GM23248 (cell line): Measurements from ENCODE around the gene FAF2. TPM values are rescaled to one million over a fixed set of nuclear protein-coding genes. Genes with fewer than 3 reads are reported as not detected.

Source experiments
- DNase-seq: peaks from one replicate; pipeline ENCODE4 v3.0.0-alpha.2; 2015
- H2AFZ ChIP-seq: fragments of 200-600 bp; sonication (generic); 2 replicates; pipeline ENCODE4 v1.6.1; 2016; ENCODE audit warnings: antibody characterized with exemption
- H3F3A ChIP-seq: fragments of 200-600 bp; sonication (generic); 2 replicates; pipeline ENCODE4 v1.6.1; 2016; ENCODE audit warnings: mild to moderate bottlenecking, antibody characterized with exemption, mixed run types; ENCODE audit not compliant: insufficient read depth
- H3K27ac ChIP-seq: fragments of 200-600 bp; sonication (generic); 2 replicates; pipeline ENCODE4 v1.5.1; 2016; ENCODE audit warnings: mild to moderate bottlenecking
- H3K27me3 ChIP-seq: fragments of 200-600 bp; sonication (generic); replicated peaks from 2 replicates; pipeline ENCODE4 v1.6.1; 2016; ENCODE audit warnings: mild to moderate bottlenecking; ENCODE audit not compliant: insufficient read depth
- H3K36me3 ChIP-seq: fragments of 200-600 bp; sonication (generic); 2 replicates; pipeline ENCODE4 v1.6.1; 2016; ENCODE audit warnings: low read depth, mild to moderate bottlenecking
- H3K4me1 ChIP-seq: fragments of 200-600 bp; sonication (generic); 2 replicates; pipeline ENCODE4 v1.6.1; 2016; ENCODE audit warnings: mild to moderate bottlenecking; ENCODE audit not compliant: insufficient read depth
- H3K4me2 ChIP-seq: fragments of 200-600 bp; sonication (generic); one replicate; pipeline ENCODE4 v1.6.1; 2016; ENCODE audit warnings: mild to moderate bottlenecking; ENCODE audit not compliant: unreplicated experiment
- H3K4me3 ChIP-seq: fragments of 200-600 bp; sonication (generic); 2 replicates; pipeline ENCODE4 v1.5.1; 2016; ENCODE audit warnings: mild to moderate bottlenecking
- H3K79me2 ChIP-seq: fragments of 200-600 bp; sonication (generic); 2 replicates; pipeline ENCODE4 v1.6.1; 2016; ENCODE audit warnings: mild to moderate bottlenecking; ENCODE audit not compliant: insufficient read depth
- H3K9ac ChIP-seq: fragments of 200-600 bp; sonication (generic); 2 replicates; pipeline ENCODE4 v1.6.1; 2016; ENCODE audit warnings: mild to moderate bottlenecking
- H3K9me2 ChIP-seq: fragments of 200-600 bp; sonication (generic); 2 replicates; pipeline ENCODE4 v1.6.1; 2016; ENCODE audit warnings: mixed run types, mild to moderate bottlenecking, moderate library complexity; ENCODE audit not compliant: insufficient read depth
- H3K9me3 ChIP-seq: fragments of 200-600 bp; sonication (generic); one replicate; pipeline ENCODE4 v1.6.1; 2017; ENCODE audit warnings: low read depth
- H4K20me1 ChIP-seq: fragments of 200-600 bp; sonication (generic); 2 replicates; pipeline ENCODE4 v1.6.0; 2016; ENCODE audit not compliant: insufficient read depth
- EZH2 ChIP-seq: fragments of 200-600 bp; sonication (generic); IDR thresholded peaks from 2 replicates; pipeline ENCODE4 v1.6.1; 2018; ENCODE audit warnings: antibody characterized with exemption, mild to moderate bottlenecking; ENCODE audit not compliant: insufficient read depth, poor library complexity, severe bottlenecking
- EZH2phosphoT487 ChIP-seq: fragments of 200-600 bp; sonication (generic); IDR thresholded peaks from 2 replicates; pipeline ENCODE4 v1.6.1; 2018; ENCODE audit warnings: antibody characterized with exemption, moderate library complexity, mild to moderate bottlenecking, low read depth; ENCODE audit not compliant: insufficient read depth
- WGBS, 2 experiments: methylation state at CpG; one replicate each; pipeline ENCODE4 v1.1.6; 2015 to 2017; ENCODE audit warnings: low lambda C conversion rate in 2 of 2, low coverage in 1 of 2; ENCODE audit errors: missing lambda C conversion rate in 2 of 2; 5-methylcytosine and 5-hydroxymethylcytosine counted together
- in situ Hi-C: fragments of 300-500 bp; cut with MboI; formaldehyde crosslinking; loops from 2 replicates; pipeline ENCODE4 v1.15.0; 2020
- polyA plus RNA-seq: library from polyadenylated mRNA; unstranded; fragments of >200 nt; fragmentation: Nextera tagmentation; extraction: Ambion mirVana; gene quantifications from 2 replicates; pipeline ENCODE4 v1.2.1, GENCODE V29; 2016
- total RNA-seq: library from RNA; depleted of rRNA; stranded (reverse); fragments of >200 nt; shearing (Covaris generic); gene quantifications from 2 replicates; pipeline ENCODE4 v1.2.3, GENCODE V29; 2014

FAF2 gene
- total and polyA plus RNA-seq, 2 experiments from 2014 or later, result 45.0 to 45.4 TPM

- H3K27me3 ChIP-seq, result no peaks in the 10 kb centered on the region
- H3K36me3 ChIP-seq, result no peaks in the 10 kb centered on the region
- H3K9me2 ChIP-seq, result no peaks in the 10 kb centered on the region
- H3K9me3 ChIP-seq, result no peaks in the 10 kb centered on the region
- H3K9ac ChIP-seq, result no peak overlapping the region
- H4K20me1 ChIP-seq, result no peaks in the 10 kb centered on the region
- peaks cover 14% of the 10 kb centered on the region for H3K4me1 ChIP-seq
- peaks cover 15% of the 10 kb centered on the region for H3K79me2 ChIP-seq
- H3F3A ChIP-seq, result peaks cover 8% of the 10 kb centered on the region
- WGBS, 2 experiments, result 85 to 88% methylated on average over 5 of the region's 5 CpGs
- in situ Hi-C loops, result no loop called here
- H2AFZ ChIP-seq, result no peak overlapping the region
- no peak for TF ChIP-seq EZH2
- no peak overlapping the region for H3K4me3 ChIP-seq
- H3K27ac ChIP-seq, result no peak overlapping the region
- no peak for DNase-seq
- no peak overlapping the region for H3K4me2 ChIP-seq
These were observed 3.4 kb upstream of the FAF2 start for GRCh38 chr5:176444742-176445141.

GRCh38 chr5:176446028-176446665, 2.0 kb upstream of the FAF2 start:
- Histone ChIP-seq H3K27ac (no peak overlapping the region), H3K9me2 (no peaks in the 10 kb centered on the region), H3K9me3 (no peaks in the 10 kb centered on the region), H3K4me3 (no peak overlapping the region), H2AFZ (no peak overlapping the region), H3K4me1 (peaks cover 18% of the 10 kb centered on the region), H4K20me1 (peaks cover 3% of the 10 kb centered on the region; the same call in 1 of the 2 replicates), H3K9ac (no peak overlapping the region), H3K79me2 (peaks cover 29% of the 10 kb centered on the region), H3K27me3 (no peaks in the 10 kb centered on the region), H3K36me3 (no peaks in the 10 kb centered on the region), H3F3A (peaks cover 8% of the 10 kb centered on the region), H3K4me2 (no peak overlapping the region)
- no peak for DNase-seq
- in situ Hi-C loops, result no loop called here
- WGBS, 2 experiments, result 88 to 91% methylated on average over 9 of the region's 9 CpGs
- TF ChIP-seq EZH2phosphoT487 (no peak), EZH2 (no peak)

GRCh38 chr5:176446884-176447590, 1.1 kb upstream of the FAF2 start:
- Histone ChIP-seq H2AFZ (peak overlapping the region; percentile 91), H3K9me3 (no peaks in the 10 kb centered on the region), H3K4me3 (peak overlapping the region; percentile 98), H3K9ac (peak overlapping the region; percentile 99), H3F3A (peaks cover 8% of the 10 kb centered on the region), H4K20me1 (peaks cover 3% of the 10 kb centered on the region; the same call in 1 of the 2 replicates), H3K4me1 (peaks cover 18% of the 10 kb centered on the region), H3K9me2 (no peaks in the 10 kb centered on the region), H3K27me3 (no peaks in the 10 kb centered on the region), H3K4me2 (peak overlapping the region; percentile 96), H3K36me3 (no peaks in the 10 kb centered on the region), H3K79me2 (peaks cover 37% of the 10 kb centered on the region), H3K27ac (peak overlapping the region; percentile 76)
- peak; percentile 28 for DNase-seq
- TF ChIP-seq EZH2 (no peak), EZH2phosphoT487 (no peak)
- in situ Hi-C loops, result no loop called here
- WGBS, 2 experiments, result 12 to 14% methylated on average over 27 of the region's 27 CpGs

GRCh38 chr5:176447591-176447977, 601 bp upstream of the FAF2 start:
- H3K27me3 ChIP-seq, result no peaks in the 10 kb centered on the region
- DNase-seq, result no peak
- TF ChIP-seq EZH2phosphoT487, result no peak
- TF ChIP-seq EZH2, result no peak
- in situ Hi-C loops, result no loop called here
- peaks cover 18% of the 10 kb centered on the region for H3K4me1 ChIP-seq
- H3F3A ChIP-seq, result peaks cover 8% of the 10 kb centered on the region
- H3K27ac ChIP-seq, result peak overlapping the region; percentile 76
- peak overlapping the region; percentile 98 for H3K4me3 ChIP-seq
- peaks cover 8% of the 10 kb centered on the region; the same call in 1 of the 2 replicates for H4K20me1 ChIP-seq
- peak overlapping the region; percentile 99 for H3K9ac ChIP-seq
- H2AFZ ChIP-seq, result peak overlapping the region; percentile 91
- WGBS, 2 experiments, result 1 to 3% methylated on average over 34 of the region's 34 CpGs
- H3K36me3 ChIP-seq, result no peaks in the 10 kb centered on the region
- peaks cover 42% of the 10 kb centered on the region for H3K79me2 ChIP-seq
- no peaks in the 10 kb centered on the region for H3K9me2 ChIP-seq
- H3K4me2 ChIP-seq, result peak overlapping the region; percentile 96
- no peaks in the 10 kb centered on the region for H3K9me3 ChIP-seq
